Stomach (tissue), 9 donors: ENCODE results near the gene ZNF688. TPM values are rescaled to one million over a fixed set of nuclear protein-coding genes. Genes with fewer than 3 reads are reported as not detected.
A peak's percentile ranks its signal among the peaks of the same experiment; 100 is the strongest.

Source experiments
- DNase-seq, 2 donors: peaks; one replicate each; pipeline versions ENCODE4 v3.0.0 to v3.0.0-alpha.2; 2013 to 2019
- H3K27ac ChIP-seq, 5 donors: fragments of 200-600 bp in 4 of 5; sonication (generic) in 4 of 5; one replicate each; pipeline ENCODE4 v1.5.1; 2013 to 2019; ENCODE audit warnings: mild to moderate bottlenecking in 1 of 5, moderate library complexity in 1 of 5
- H3K27me3 ChIP-seq, 3 donors: fragments of 200-600 bp; sonication (generic); one replicate each; pipeline ENCODE4 v1.5.1; 2017 to 2019; ENCODE audit warnings: mixed run types in 1 of 3
- H3K36me3 ChIP-seq, 4 donors: fragments of 200-600 bp; sonication (generic); 1 replicate in 3 of 4; 2 replicates in 1 of 4; pipeline ENCODE4 v1.5.1; 2016 to 2019
- H3K4me1 ChIP-seq, 4 donors: fragments of 200-600 bp; sonication (generic); one replicate each; pipeline ENCODE4 v1.5.1; 2016 to 2019
- H3K4me3 ChIP-seq, 4 donors: fragments of 200-600 bp; sonication (generic) in 3 of 4; one replicate each; pipeline ENCODE4 v1.5.1; 2016 to 2019; ENCODE audit warnings: mild to moderate bottlenecking in 1 of 4
- H3K9me3 ChIP-seq, 4 donors: fragments of 200-600 bp; sonication (generic); one replicate each; pipeline ENCODE4 v1.5.1; 2016 to 2019
- CTCF ChIP-seq, 7 experiments: fragments of 450-650 bp in 4 of 7; fragments of 200-600 bp in 3 of 7; sonication (generic) in 3 of 7; IDR thresholded peaks; one replicate each; pipeline ENCODE4 v1.5.1; 2016 to 2019; ENCODE audit warnings: antibody characterized with exemption in 7 of 7, control low read depth in 2 of 7, mild to moderate bottlenecking in 1 of 7
- EP300 ChIP-seq: sonication (generic); formaldehyde crosslinking; IDR thresholded peaks from one replicate; pipeline ENCODE4 v1.6.1; 2017; ENCODE audit warnings: antibody characterized with exemption
- POLR2A ChIP-seq, 4 donors: fragments of 450-650 bp; IDR thresholded peaks; one replicate each; pipeline ENCODE4 v1.6.1; 2016; ENCODE audit warnings: antibody characterized with exemption in 4 of 4, control low read depth in 2 of 4, mild to moderate bottlenecking in 1 of 4, moderate library complexity in 1 of 4
- POLR2AphosphoS5 ChIP-seq, 3 donors: sonication (generic); formaldehyde crosslinking; IDR thresholded peaks; one replicate each; pipeline ENCODE4 v1.6.1; 2016; ENCODE audit warnings: antibody characterized with exemption in 3 of 3
- WGBS, 5 donors: extraction: QIAGEN DNeasy Blood & Tissue Kit in 3 of 5; methylation state at CpG; one replicate each; pipeline versions ENCODE4 v1.1.5 to v1.1.7; 2013 to 2018; 5-methylcytosine and 5-hydroxymethylcytosine counted together
- intact Hi-C: fragments of 100-400 bp; cut with DNase I; formaldehyde crosslinking; loops from one replicate; pipeline ENCODE4 v1.15.1; 2023; ENCODE audit warnings: low total_unique reads
- polyA plus RNA-seq, 3 donors: library from polyadenylated mRNA; stranded (reverse); fragments of 200-250 nt; gene quantifications; one replicate each; pipeline ENCODE4 v1.2.3, GENCODE V29; 2013
- total RNA-seq, 5 donors: library from RNA; depleted of rRNA; stranded (reverse); fragments of >200 nt; gene quantifications; one replicate each; pipeline versions ENCODE4 v1.1.0 to v1.2.3, GENCODE V29; 2014 to 2016
- donor health status: healthy with polysubstance abuse.
- donor health status: Bipolar disorder and iron deficiency.
- donor health status: healthy.

Gene ZNF688
- total and polyA plus RNA-seq, 8 donors: 9.4 to 123 (median 22.0) TPM

- intact Hi-C loops: no loop called here
- no peaks in the 10 kb centered on the region for H3K27me3 ChIP-seq
- peak; percentile 96 to 99 for DNase-seq
Measured at GRCh38 chr16:30585400-30586191, 14.1 kb upstream of the ZNF688 start, which contains the start of gene ZNF785. Gene ZNF785, minus strand, starts transcription at chr16:30585697. Its CDS starts 86 bp downstream, at chr16:30585611.

GRCh38 chr16:30585022-30585399, 13.5 kb upstream of the ZNF688 start:
- H3K9me3 ChIP-seq: no peaks in the 10 kb centered on the region
- H3K4me3 ChIP-seq: peak overlapping the region; percentile 67 to 83 (median 72)
- DNase-seq: no peak
- H3K4me1 ChIP-seq: peaks cover 17 to 56% (median 41%) of the 10 kb centered on the region in 4 donors
- peaks cover 15 to 34% (median 33%) of the 10 kb centered on the region in 4 donors for H3K36me3 ChIP-seq
- peak overlapping the region; percentile 80 to 93 (median 91) for H3K27ac ChIP-seq
- no peaks in the 10 kb centered on the region for H3K27me3 ChIP-seq
- 0 to 3% (median 2%) methylated on average over 9 to 23 of the region's 23 CpGs for WGBS, 5 donors
- intact Hi-C loops: no loop called here
- TF ChIP-seq EP300 (no peak), POLR2AphosphoS5 (IDR thresholded peaks at IDR 0.05) (no peak), CTCF (IDR thresholded peaks at IDR 0.05) (no peak), POLR2A (IDR thresholded peaks at IDR 0.05) (no peak)

More at GRCh38 chr16:30585400-30586191, 14.1 kb upstream of the ZNF688 start, which contains the start of gene ZNF785:
- WGBS, 5 donors: 0 to 1% (median 1%) methylated on average over 32 to 50 of the region's 50 CpGs
- Histone ChIP-seq H3K36me3 (peaks cover 15 to 34% (median 32%) of the 10 kb centered on the region in 4 donors), H3K9me3 (no peaks in the 10 kb centered on the region), H3K27ac (peak within 1 kb of the TSS; percentile 80 to 93 (median 91)), H3K4me3 (peak within 1 kb of the TSS; percentile 67 to 83 (median 72)), H3K4me1 (peaks cover 17 to 55% (median 41%) of the 10 kb centered on the region in 4 donors)
- TF ChIP-seq POLR2A (IDR thresholded peaks at IDR 0.05) (no peak), POLR2AphosphoS5 (IDR thresholded peaks at IDR 0.05) (peak; percentile 79 to 97 (median 89)), CTCF (IDR thresholded peaks at IDR 0.05) (peak in 4 of 7 experiments; percentile 16 to 38 (median 24)), EP300 (no peak)

GRCh38 chr16:30582611-30583340, 11.3 kb upstream of the ZNF688 start:
- H3K27ac ChIP-seq: no peak overlapping the region
- no peaks in the 10 kb centered on the region for H3K27me3 ChIP-seq
- WGBS, 5 donors: 94 to 97% (median 95%) methylated on average over 43 to 48 of the region's 48 CpGs
- H3K4me1 ChIP-seq: peaks cover 17 to 56% (median 41%) of the 10 kb centered on the region in 4 donors
- H3K9me3 ChIP-seq: no peaks in the 10 kb centered on the region
- H3K36me3 ChIP-seq: peaks cover 15 to 55% (median 55%) of the 10 kb centered on the region in 4 donors
- TF ChIP-seq POLR2A (IDR thresholded peaks at IDR 0.05): no peak
- no peak for TF ChIP-seq CTCF (IDR thresholded peaks at IDR 0.05)
- TF ChIP-seq POLR2AphosphoS5 (IDR thresholded peaks at IDR 0.05): no peak
- no peak for TF ChIP-seq EP300
- no peak for DNase-seq
- intact Hi-C loops: no loop called here
- no peak overlapping the region for H3K4me3 ChIP-seq

- Histone ChIP-seq H3K4me3 (no peak overlapping the region), H3K36me3 (peaks cover 18 to 66% (median 61%) of the 10 kb centered on the region in 4 donors), H3K4me1 (peaks cover 17 to 50% (median 37%) of the 10 kb centered on the region in 4 donors), H3K27me3 (no peaks in the 10 kb centered on the region), H3K9me3 (no peaks in the 10 kb centered on the region), H3K27ac (no peak overlapping the region)
- intact Hi-C loops: no loop called here
- no peak for DNase-seq
- WGBS, 5 donors: 73 to 78% (median 77%) methylated on average over 7 of the region's 7 CpGs
- TF ChIP-seq CTCF (IDR thresholded peaks at IDR 0.05) (no peak), EP300 (no peak), POLR2A (IDR thresholded peaks at IDR 0.05) (no peak), POLR2AphosphoS5 (IDR thresholded peaks at IDR 0.05) (no peak)
Measured at GRCh38 chr16:30581457-30581856, 9.9 kb upstream of the ZNF688 start.
